ENCODE data around the gene CLEC18A.
"Not testable (repeated sequence)": the region's sequence is repeated elsewhere in the genome, so short reads cannot be mapped to it uniquely, and the experiment has no call there.

DNA sequence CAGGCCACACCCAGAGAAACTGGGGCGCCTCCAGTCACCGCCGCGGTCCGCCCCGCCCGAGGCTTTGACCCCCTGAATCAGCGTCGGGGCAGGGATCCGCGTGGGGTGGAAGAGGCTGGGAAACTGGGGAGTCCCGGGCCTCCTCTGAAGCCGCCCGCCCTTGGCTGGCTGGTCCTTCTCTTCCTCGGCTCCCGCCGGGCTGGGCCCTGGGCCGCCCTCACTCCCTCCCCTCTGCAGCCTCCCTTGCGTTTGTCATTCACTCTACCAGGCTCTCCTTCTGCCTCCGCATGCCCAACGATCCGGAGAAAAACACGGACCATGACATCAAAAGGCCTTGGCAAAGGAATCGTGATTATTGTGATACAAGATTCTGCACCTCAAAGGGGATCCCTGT is 14.5 kb downstream of the CLEC18A start:
- TF ChIP-seq, protein P1, sequence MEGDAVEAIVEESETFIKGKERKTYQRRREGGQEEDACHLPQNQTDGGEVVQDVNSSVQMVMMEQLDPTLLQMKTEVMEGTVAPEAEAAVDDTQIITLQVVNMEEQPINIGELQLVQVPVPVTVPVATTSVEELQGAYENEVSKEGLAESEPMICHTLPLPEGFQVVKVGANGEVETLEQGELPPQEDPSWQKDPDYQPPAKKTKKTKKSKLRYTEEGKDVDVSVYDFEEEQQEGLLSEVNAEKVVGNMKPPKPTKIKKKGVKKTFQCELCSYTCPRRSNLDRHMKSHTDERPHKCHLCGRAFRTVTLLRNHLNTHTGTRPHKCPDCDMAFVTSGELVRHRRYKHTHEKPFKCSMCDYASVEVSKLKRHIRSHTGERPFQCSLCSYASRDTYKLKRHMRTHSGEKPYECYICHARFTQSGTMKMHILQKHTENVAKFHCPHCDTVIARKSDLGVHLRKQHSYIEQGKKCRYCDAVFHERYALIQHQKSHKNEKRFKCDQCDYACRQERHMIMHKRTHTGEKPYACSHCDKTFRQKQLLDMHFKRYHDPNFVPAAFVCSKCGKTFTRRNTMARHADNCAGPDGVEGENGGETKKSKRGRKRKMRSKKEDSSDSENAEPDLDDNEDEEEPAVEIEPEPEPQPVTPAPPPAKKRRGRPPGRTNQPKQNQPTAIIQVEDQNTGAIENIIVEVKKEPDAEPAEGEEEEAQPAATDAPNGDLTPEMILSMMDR (IDR thresholded peaks at IDR 0.05; ENCODE audit: low read depth, low read length, poor library complexity, severe bottlenecking), result not testable (repeated sequence)
- TF ChIP-seq EZH2phosphoT487 (IDR thresholded peaks at IDR 0.05; ENCODE audit: borderline replicate concordance, low read length), result not testable (repeated sequence)

Data from DOHH2 (cell line).